Measurements from ENCODE around the gene TYW1B.
"Not testable (repeated sequence)": the region's sequence is repeated elsewhere in the genome, so short reads cannot be mapped to it uniquely, and the experiment has no call there.

The TYW1B gene

GRCh38 chr7:72577107-72577506 lies 250.9 kb downstream of the TYW1B start:
- TF ChIP-seq ZFX (IDR thresholded peaks at IDR 0.05; ENCODE audit: borderline replicate concordance) (no peak), CTCF (IDR thresholded peaks at IDR 0.05) (no peak)
- no peak overlapping the region for H3K27ac ChIP-seq

- not testable (repeated sequence) for H3K27ac ChIP-seq
Observed at GRCh38 chr7:72561988-72562387, 266.0 kb downstream of the TYW1B start.

GRCh38 chr7:72559546-72559945 lies 268.5 kb downstream of the TYW1B start:
- not testable (repeated sequence) for H3K27ac ChIP-seq

DNA sequence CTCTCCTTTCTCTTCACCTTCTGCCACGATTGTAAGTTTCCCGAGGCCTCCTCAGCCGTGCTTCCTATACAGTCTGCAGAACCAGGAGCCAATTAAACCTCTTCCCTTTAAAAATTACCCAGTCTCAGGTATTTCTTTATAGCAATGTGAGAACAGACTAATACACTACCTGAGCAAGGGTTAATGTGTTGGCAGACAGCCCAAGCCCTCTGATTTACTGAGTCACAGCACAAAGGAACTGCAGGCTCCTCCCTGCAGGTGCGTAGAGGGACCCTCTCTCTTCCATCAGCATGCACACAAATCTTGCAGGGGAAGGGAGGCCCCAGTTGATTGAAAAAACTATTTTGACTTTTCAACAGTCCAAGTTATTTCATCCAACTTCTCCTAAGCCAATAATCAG lies 271.3 kb downstream of the TYW1B start:
- H3K27ac ChIP-seq = not testable (repeated sequence)

DNA sequence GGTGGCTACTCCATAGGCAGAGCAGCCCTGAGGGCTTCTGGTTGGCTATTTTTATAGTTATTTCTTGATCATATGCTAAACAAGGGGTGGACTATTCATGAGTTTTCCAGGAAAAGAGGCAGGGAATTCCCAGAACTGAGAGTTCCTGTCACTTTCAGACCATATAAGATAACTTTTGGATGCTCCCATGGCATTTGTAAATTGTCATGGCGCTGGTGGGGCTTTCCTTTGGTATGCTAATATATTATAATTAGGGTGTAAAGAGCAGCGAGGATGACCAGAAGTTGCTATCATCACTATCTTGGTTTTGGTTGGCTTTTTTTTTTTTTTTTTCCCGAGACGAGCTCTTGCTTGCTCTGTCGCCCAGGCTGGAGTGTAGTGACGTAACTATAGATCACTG lies 272.8 kb downstream of the TYW1B start:
- not testable (repeated sequence) for H3K27ac ChIP-seq

GRCh38 chr7:72554401-72554800 lies 273.6 kb downstream of the TYW1B start:
- H3K27ac ChIP-seq = not testable (repeated sequence)

GRCh38 chr7:72550454-72550853 lies 277.5 kb downstream of the TYW1B start:
- H3K27ac ChIP-seq = not testable (repeated sequence)

- not testable (repeated sequence) for H3K27ac ChIP-seq
Observed at GRCh38 chr7:72546586-72547237, 281.3 kb downstream of the TYW1B start.

- H3K27ac ChIP-seq = not testable (repeated sequence)
Observed at GRCh38 chr7:72544531-72544930, 283.5 kb downstream of the TYW1B start.

DNA sequence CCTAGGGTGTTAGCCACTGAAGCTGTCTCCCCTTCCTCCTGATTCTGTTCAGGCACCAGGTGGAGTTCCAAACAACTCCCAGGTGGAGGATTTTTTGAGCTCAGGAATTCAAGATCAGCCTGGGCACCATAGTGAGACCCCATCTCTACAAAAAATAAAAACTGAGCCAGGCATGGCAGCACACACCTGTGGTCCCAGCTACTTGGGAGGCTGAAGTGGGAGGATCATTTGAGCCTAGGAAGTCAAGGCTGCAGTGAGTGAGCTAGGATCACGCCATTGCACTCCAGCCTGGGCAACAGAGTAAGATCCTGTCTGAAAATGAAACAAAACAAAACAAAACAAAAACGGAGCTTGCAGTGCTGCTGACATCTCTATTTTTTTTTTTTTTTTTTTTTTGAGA lies 287.1 kb downstream of the TYW1B start:
- TF ChIP-seq CTCF (IDR thresholded peaks at IDR 0.05) (no peak), ZFX (IDR thresholded peaks at IDR 0.05; ENCODE audit: borderline replicate concordance) (no peak)

GRCh38 chr7:72540106-72540611 lies 287.8 kb downstream of the TYW1B start:
- no peak for TF ChIP-seq ZFX (IDR thresholded peaks at IDR 0.05; ENCODE audit: borderline replicate concordance)
- TF ChIP-seq CTCF (IDR thresholded peaks at IDR 0.05) = no peak
- H3K27ac ChIP-seq = no peak overlapping the region

More for the DNA sequence above, 287.1 kb downstream of the TYW1B start:
- no peak overlapping the region for H3K27ac ChIP-seq

GRCh38 chr7:72539702-72540101 lies 288.3 kb downstream of the TYW1B start:
- TF ChIP-seq CTCF (IDR thresholded peaks at IDR 0.05) = no peak
- TF ChIP-seq ZFX (IDR thresholded peaks at IDR 0.05; ENCODE audit: borderline replicate concordance) = no peak
- H3K27ac ChIP-seq = no peak overlapping the region

All from 22Rv1 (cell line).